Activated gamma-delta T cell (primary cell): ENCODE results near the gene CAPN11.
"Not testable (repeated sequence)": the region's sequence is repeated elsewhere in the genome, so short reads cannot be mapped to it uniquely, and the experiment has no call there.

Source experiments
- DNase-seq: peaks from one replicate; lab custom pipeline; 2025; lab: John Stamatoyannopoulos, UW

CAPN11 gene

DNA sequence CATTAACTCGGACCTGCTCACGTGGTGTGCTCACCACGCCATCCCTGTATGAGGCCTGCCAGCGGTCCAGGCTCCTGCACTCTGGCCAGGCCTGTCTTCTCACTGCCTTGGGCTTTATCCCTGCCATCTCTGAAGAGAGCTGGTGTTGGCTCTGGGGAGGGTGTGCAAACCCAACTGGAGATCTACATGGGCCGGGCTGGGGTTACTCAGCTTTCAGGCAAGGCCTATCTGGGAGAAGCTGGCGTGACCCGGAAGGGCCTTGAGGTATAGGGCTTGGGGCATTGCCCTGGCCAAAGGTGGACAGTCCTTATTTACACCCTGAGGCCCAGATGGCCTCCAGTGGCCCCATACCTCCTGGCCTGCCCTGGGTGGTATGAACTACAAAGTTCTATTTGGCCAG lies 69.8 kb downstream of the CAPN11 start:
- DNase-seq = no peak

DNA sequence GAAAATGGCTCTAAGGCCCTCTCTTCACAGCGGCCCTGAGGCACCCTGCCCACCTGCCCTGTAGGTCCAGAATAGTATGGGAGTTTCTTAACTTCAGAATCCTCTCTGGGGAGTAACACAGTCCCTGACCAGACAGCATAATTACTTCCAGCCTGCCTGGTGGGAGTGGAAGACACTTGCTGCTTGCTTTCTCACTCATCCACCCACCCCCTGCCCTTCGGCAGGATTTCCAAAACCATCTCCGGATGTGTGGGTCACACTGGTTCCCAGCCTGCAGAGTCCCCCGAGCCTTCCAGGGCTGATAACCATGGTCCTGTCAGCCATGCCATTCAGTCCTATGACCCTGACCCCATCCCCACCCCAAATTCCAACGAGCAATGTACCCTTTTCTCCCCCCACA lies 70.2 kb downstream of the CAPN11 start:
- no peak for DNase-seq

DNA sequence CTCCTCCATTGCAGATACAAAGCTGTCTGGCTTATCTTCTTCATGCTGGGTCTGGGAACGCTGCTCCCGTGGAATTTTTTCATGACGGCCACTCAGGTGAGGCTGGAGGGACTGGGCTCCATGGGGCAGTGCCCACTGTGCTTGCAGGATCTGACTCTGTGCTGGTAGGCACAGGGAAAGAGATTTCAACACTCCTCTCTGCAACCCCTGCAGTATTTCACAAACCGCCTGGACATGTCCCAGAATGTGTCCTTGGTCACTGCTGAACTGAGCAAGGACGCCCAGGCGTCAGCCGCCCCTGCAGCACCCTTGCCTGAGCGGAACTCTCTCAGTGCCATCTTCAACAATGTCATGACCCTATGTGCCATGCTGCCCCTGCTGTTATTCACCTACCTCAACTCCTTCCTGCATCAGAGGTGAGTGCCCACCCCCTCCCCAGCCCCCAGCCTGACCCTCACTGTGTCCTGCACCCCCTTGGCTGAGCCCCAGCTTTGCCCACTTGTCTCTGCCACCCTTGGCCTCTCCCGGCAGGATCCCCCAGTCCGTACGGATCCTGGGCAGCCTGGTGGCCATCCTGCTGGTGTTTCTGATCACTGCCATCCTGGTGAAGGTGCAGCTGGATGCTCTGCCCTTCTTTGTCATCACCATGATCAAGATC lies 70.9 kb downstream of the CAPN11 start:
- no peak for DNase-seq

DNA sequence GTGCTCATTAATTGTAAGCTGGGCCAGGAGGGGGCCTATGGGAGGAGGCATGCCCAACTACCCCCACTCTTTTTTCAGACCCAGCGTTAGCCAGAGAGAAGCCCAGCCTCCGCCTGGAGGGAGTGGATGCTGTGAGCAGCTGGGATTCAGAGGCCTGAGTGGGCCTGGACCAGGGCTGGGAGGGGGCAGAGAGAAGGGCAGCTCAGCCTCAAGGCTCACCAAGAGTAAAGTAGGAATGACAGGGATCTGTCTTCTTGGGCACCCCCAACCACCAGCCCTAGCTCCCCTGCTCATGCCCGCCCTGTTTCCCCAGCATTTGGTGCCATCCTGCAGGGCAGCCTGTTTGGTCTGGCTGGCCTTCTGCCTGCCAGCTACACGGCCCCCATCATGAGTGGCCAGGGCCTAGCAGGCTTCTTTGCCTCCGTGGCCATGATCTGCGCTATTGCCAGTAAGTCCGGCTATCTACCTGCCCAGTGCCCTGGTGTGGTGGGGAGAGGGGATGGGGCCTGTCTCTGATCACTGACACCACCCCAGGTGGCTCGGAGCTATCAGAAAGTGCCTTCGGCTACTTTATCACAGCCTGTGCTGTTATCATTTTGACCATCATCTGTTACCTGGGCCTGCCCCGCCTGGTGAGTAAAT lies 71.5 kb downstream of the CAPN11 start:
- DNase-seq = no peak

DNA sequence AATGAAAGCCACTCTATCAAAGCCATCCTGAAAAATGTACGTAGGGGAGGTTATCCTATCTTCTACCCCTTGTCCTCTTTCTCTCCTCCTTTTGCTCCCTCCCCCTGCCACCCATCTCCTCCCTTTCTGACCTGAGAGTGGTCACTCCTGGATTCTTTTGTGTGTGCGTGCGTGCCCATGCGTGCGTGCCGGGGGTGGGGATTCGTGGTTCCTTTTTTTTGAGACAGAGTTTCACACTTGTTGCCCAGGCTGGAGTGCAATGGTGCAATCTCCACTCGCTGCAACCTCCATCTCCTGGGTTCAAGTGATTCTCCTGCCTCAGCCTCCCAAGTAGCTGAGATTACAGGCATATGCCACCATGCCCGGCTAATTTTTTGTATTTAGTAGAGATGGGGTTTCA lies 72.8 kb downstream of the CAPN11 start:
- DNase-seq = not testable (repeated sequence)

DNA sequence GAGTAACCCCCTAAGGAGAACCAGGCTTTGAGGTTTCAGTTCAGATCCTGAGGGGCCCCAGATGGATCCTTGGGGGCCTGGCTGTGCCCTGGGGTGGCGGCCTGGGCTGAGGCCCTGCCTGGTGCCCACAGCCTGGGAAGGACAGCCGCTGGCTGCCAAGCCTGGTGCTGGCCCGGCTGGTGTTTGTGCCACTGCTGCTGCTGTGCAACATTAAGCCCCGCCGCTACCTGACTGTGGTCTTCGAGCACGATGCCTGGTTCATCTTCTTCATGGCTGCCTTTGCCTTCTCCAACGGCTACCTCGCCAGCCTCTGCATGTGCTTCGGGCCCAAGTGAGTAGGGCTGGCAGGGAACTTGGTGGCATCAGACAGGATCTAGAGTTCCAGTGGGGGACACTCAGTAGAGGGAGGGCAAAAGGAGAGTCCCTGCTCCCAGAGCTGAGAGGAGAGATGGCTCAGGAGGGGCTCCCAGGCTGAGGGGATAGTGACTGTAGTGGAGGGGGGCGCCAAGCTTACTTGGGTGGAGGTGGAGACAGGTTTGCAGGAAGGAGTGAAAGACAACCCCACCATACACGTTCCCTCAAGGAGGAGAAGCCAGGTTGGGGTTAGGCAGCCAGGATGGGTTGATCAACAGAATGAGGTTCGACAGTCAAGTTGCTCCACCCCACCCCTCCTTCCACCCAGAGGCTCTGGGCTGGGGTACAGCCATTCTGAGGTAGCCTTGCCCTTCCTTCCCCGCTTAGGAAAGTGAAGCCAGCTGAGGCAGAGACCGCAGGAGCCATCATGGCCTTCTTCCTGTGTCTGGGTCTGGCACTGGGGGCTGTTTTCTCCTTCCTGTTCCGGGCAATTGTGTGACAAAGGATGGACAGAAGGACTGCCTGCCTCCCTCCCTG lies 74.3 kb downstream of the CAPN11 start:
- DNase-seq = no peak

DNA sequence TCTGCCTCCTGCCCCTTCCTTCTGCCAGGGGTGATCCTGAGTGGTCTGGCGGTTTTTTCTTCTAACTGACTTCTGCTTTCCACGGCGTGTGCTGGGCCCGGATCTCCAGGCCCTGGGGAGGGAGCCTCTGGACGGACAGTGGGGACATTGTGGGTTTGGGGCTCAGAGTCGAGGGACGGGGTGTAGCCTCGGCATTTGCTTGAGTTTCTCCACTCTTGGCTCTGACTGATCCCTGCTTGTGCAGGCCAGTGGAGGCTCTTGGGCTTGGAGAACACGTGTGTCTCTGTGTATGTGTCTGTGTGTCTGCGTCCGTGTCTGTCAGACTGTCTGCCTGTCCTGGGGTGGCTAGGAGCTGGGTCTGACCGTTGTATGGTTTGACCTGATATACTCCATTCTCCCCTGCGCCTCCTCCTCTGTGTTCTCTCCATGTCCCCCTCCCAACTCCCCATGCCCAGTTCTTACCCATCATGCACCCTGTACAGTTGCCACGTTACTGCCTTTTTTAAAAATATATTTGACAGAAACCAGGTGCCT lies 75.0 kb downstream of the CAPN11 start:
- DNase-seq = no peak
